Superior temporal gyrus (tissue), 1 donor: ENCODE results near the gene SIRPB2.

Experiments used
- DNase-seq: peaks from one replicate; pipeline ENCODE4 v3.0.0-alpha.2; 2016; ENCODE audit errors: extremely low spot score

The SIRPB2 gene

GRCh38 chr20:1441133-1441532 is 50.1 kb downstream of the SIRPB2 start:
- no peak for DNase-seq

- no peak for DNase-seq
These were observed 51.2 kb downstream of the SIRPB2 start for GRCh38 chr20:1440024-1440423.

GRCh38 chr20:1438361-1438760 is 52.9 kb downstream of the SIRPB2 start:
- DNase-seq: no peak

GRCh38 chr20:1437235-1437904 is 53.9 kb downstream of the SIRPB2 start:
- peak; percentile 86 for DNase-seq

- DNase-seq: no peak
These were observed 55.0 kb downstream of the SIRPB2 start for GRCh38 chr20:1436263-1436662.

- no peak for DNase-seq
These were observed 55.9 kb downstream of the SIRPB2 start for GRCh38 chr20:1435337-1435699.

- no peak for DNase-seq
These were observed 56.5 kb downstream of the SIRPB2 start for GRCh38 chr20:1434571-1435336.

GRCh38 chr20:1431158-1431557 is 60.1 kb downstream of the SIRPB2 start:
- no peak for DNase-seq

GRCh38 chr20:1430004-1430451 is 61.2 kb downstream of the SIRPB2 start:
- no peak for DNase-seq

- no peak for DNase-seq
These were observed 62.0 kb downstream of the SIRPB2 start for GRCh38 chr20:1429143-1429728.

- DNase-seq: no peak
These were observed 63.7 kb downstream of the SIRPB2 start for GRCh38 chr20:1427457-1428054.

- no peak for DNase-seq
These were observed 64.9 kb downstream of the SIRPB2 start for GRCh38 chr20:1426231-1426849.
